ENCODE data around the gene EPX.

GRCh38 chr17:58153671-58154070 is 38.9 kb upstream of the EPX start:
- TF ChIP-seq REST (IDR thresholded peaks at IDR 0.05; ENCODE audit: insufficient read depth in 1 of 2, low read depth in 2 of 2, low read length in 2 of 2) (no peak), POLR2AphosphoS5 (IDR thresholded peaks at IDR 0.05; ENCODE audit: low read depth, low read length) (no peak)
